HCT116 (cell line): ENCODE data around the gene GPR173. TPM values are rescaled to one million over a fixed set of nuclear protein-coding genes. Genes with fewer than 3 reads are reported as not detected.
A peak's percentile ranks its signal among the peaks of the same experiment; 100 is the strongest.

Experiments used
- ATAC-seq: fragments of 200-7000 bp; cut with Tn5 transposase; 2 replicates; pipeline ENCODE4 v1.9.1; 2020; ENCODE audit warnings: mild to moderate bottlenecking, moderate library complexity
- BruUV-seq: library from RNA; stranded (reverse); fragments of 400-500 nt; replicated peaks from 2 replicates; lab custom pipeline; 2021; lab: Mats Ljungman, UMichigan
- CTCF ChIA-PET: fragments of 300-600 bp; sonication (Branson Sonifier 250); formaldehyde crosslinking; loops from one replicate; lab custom pipeline; 2021; ENCODE audit warnings: antibody characterized with exemption; lab: Charles Lee
- POLR2A ChIA-PET: fragments of 300-600, 350-600 bp; sonication (Branson Sonifier 250); formaldehyde crosslinking; loops from one replicate; lab custom pipeline; 2021; ENCODE audit warnings: antibody characterized with exemption; lab: Charles Lee
- RAD21 ChIA-PET, 2 experiments: fragments of 300-600 bp; sonication (Branson Sonifier 250); formaldehyde crosslinking; loops; one replicate each; lab custom pipeline; 2023; ENCODE audit warnings: low total read pairs in 2 of 2; ENCODE audit not compliant: uncharacterized antibody in 2 of 2, unreplicated experiment in 2 of 2, low non-redundant PET in 1 of 2; lab: Charles Lee
- DNase-seq: peaks from one replicate; pipeline ENCODE4 v3.0.0-alpha.2; 2010; ENCODE audit warnings: low read depth, low spot score
- H2AFZ ChIP-seq: fragments of 200-600 bp; shearing (Covaris generic), sonication (generic); 2 replicates; pipeline ENCODE4 v1.6.1; 2017; ENCODE audit warnings: low read depth, mixed run types, mixed read lengths, antibody characterized with exemption, low read length; ENCODE audit not compliant: poor library complexity, severe bottlenecking
- H3K27ac ChIP-seq: 2 replicates; pipeline ENCODE4 v1.5.1; 2012; ENCODE audit warnings: low read depth, low read length
- H3K27me3 ChIP-seq: fragments of 200-600 bp; sonication (generic); 2 replicates; pipeline ENCODE4 v1.6.1; 2016; ENCODE audit warnings: mixed run types, low read length, mixed read lengths; ENCODE audit not compliant: insufficient read depth
- H3K36me3 ChIP-seq, 2 experiments: fragments of 200-500 bp in 1 of 2; fragments of 200-600 bp in 1 of 2; sonication (Bioruptor generic) in 1 of 2; sonication (generic) in 1 of 2; 2 replicates each; pipeline versions ENCODE4 v1.5.1 to v1.6.1; 2014 to 2016; ENCODE audit warnings: low read length in 2 of 2, inconsistent platforms in 1 of 2, mixed read lengths in 1 of 2, mixed run types in 1 of 2; ENCODE audit not compliant: insufficient read depth in 2 of 2, control insufficient read depth in 1 of 2
- H3K4me1 ChIP-seq, 2 experiments: fragments of 200-600 bp in 1 of 2; sonication (generic) in 1 of 2; 2 replicates each; pipeline versions ENCODE4 v1.5.1 to v1.6.1; 2012 to 2017; ENCODE audit warnings: low read length in 2 of 2, inconsistent platforms in 1 of 2, mild to moderate bottlenecking in 1 of 2, mixed read lengths in 1 of 2, mixed run types in 1 of 2, moderate library complexity in 1 of 2; ENCODE audit not compliant: insufficient read depth in 2 of 2, control insufficient read depth in 1 of 2
- H3K4me2 ChIP-seq: fragments of 200-600 bp; sonication (generic); 2 replicates; pipeline ENCODE4 v1.6.1; 2017; ENCODE audit warnings: mixed run types, low read length, mixed read lengths
- H3K4me3 ChIP-seq, 2 experiments: fragments of 200-600 bp in 1 of 2; sonication (generic) in 1 of 2; replicated peaks in 1 of 2; 2 replicates each; pipeline ENCODE4 v1.5.1; 2011 to 2016; ENCODE audit warnings: low read length in 2 of 2, control low read depth in 1 of 2, low read depth in 1 of 2, mild to moderate bottlenecking in 1 of 2, mixed read lengths in 1 of 2, mixed run types in 1 of 2
- H3K79me2 ChIP-seq: fragments of 200-600 bp; sonication (generic); 2 replicates; pipeline ENCODE4 v1.6.1; 2017; ENCODE audit warnings: mild to moderate bottlenecking, mixed run types, low read length, moderate library complexity, mixed read lengths; ENCODE audit not compliant: insufficient read depth
- H3K9ac ChIP-seq: fragments of 200-600 bp; sonication (generic); 2 replicates; pipeline ENCODE4 v1.6.1; 2016; ENCODE audit warnings: low read length, mixed read lengths
- H3K9me2 ChIP-seq: fragments of 200-600 bp; sonication (generic), shearing (Covaris generic); 2 replicates; pipeline ENCODE4 v1.6.1; 2017; ENCODE audit warnings: mixed run types, mild to moderate bottlenecking, moderate library complexity; ENCODE audit not compliant: insufficient read depth
- H3K9me3 ChIP-seq, 2 experiments: fragments of 200-500 bp in 1 of 2; fragments of 200-600 bp in 1 of 2; sonication (Bioruptor generic) in 1 of 2; sonication (generic) in 1 of 2; 2 replicates each; pipeline ENCODE4 v1.6.1; 2014 to 2017; ENCODE audit warnings: low read length in 2 of 2, mixed read lengths in 2 of 2, inconsistent platforms in 1 of 2, low read depth in 1 of 2, mild to moderate bottlenecking in 1 of 2, mixed run types in 1 of 2, moderate library complexity in 1 of 2; ENCODE audit not compliant: control insufficient read depth in 1 of 2, insufficient read depth in 1 of 2
- H4K20me1 ChIP-seq: fragments of 200-600 bp; sonication (generic), shearing (Covaris generic); 2 replicates; pipeline ENCODE4 v1.6.1; 2017; ENCODE audit warnings: mixed run types, mild to moderate bottlenecking, moderate library complexity; ENCODE audit not compliant: insufficient read depth
- CEBPB ChIP-seq: IDR thresholded peaks from 2 replicates; pipeline ENCODE4 v1.6.1; 2012; ENCODE audit warnings: low read depth
- EGR1 ChIP-seq: IDR thresholded peaks from 2 replicates; pipeline ENCODE4 v1.6.1; 2012; ENCODE audit warnings: low read depth
- ELF1 ChIP-seq: IDR thresholded peaks from 2 replicates; pipeline ENCODE4 v1.6.1; 2012; ENCODE audit warnings: low read depth, borderline replicate concordance
- FOSL1 ChIP-seq: IDR thresholded peaks from 2 replicates; pipeline ENCODE4 v1.6.1; 2012; ENCODE audit warnings: low read depth
- JUND ChIP-seq: IDR thresholded peaks from 2 replicates; pipeline ENCODE4 v1.6.1; 2012
- POLR2A ChIP-seq: IDR thresholded peaks from 2 replicates; pipeline ENCODE4 v1.7.0; 2011; ENCODE audit warnings: borderline replicate concordance; ENCODE audit not compliant: insufficient read depth, insufficient read length; ENCODE audit errors: extremely low read depth
- RAD21 ChIP-seq: IDR thresholded peaks from 2 replicates; pipeline ENCODE4 v1.6.1; 2012; ENCODE audit warnings: low read depth, mild to moderate bottlenecking
- SP1 ChIP-seq: IDR thresholded peaks from 2 replicates; pipeline ENCODE4 v1.6.1; 2012; ENCODE audit warnings: low read depth
- SRF ChIP-seq: IDR thresholded peaks from 2 replicates; pipeline ENCODE4 v1.6.1; 2012; ENCODE audit warnings: low read depth
- TCF7L2 ChIP-seq: IDR thresholded peaks from 2 replicates; pipeline ENCODE4 v1.7.0; 2011; ENCODE audit warnings: borderline replicate concordance, inconsistent platforms; ENCODE audit not compliant: insufficient read depth, insufficient read length; ENCODE audit errors: extremely low read depth
- YY1 ChIP-seq: IDR thresholded peaks from 2 replicates; pipeline ENCODE4 v1.6.1; 2011; ENCODE audit warnings: low read length, low read depth, moderate library complexity, mild to moderate bottlenecking; ENCODE audit not compliant: insufficient replicate concordance; ENCODE audit errors: extremely low read depth
- ZNF274 ChIP-seq: fragments of 200-500 bp; sonication (Bioruptor generic); IDR thresholded peaks from 2 replicates; pipeline ENCODE4 v1.6.1; 2014; ENCODE audit warnings: mild to moderate bottlenecking, low read depth, low read length, inconsistent platforms
- intact Hi-C: fragments of 100-400 bp; cut with micrococcal nuclease; formaldehyde crosslinking; loops from 2 replicates; pipeline ENCODE4 v1.10.0; 2022
- total RNA-seq: library from RNA; stranded (reverse); gene quantifications from one replicate; pipeline ENCODE4 v1.2.1, GENCODE V29; 2021; ENCODE audit not compliant: unreplicated experiment
- TF ChIP-seq, protein P1 (sequence below), 3 experiments: fragments of 200-600 bp in 1 of 3; sonication (generic) in 1 of 3; IDR thresholded peaks in 2 of 3; conservative IDR thresholded peaks in 1 of 3; 2 replicates each; pipeline ENCODE4 v1.5.1; 2012 to 2017; ENCODE audit warnings: low read depth in 2 of 3, low read length in 2 of 3, antibody characterized with exemption in 1 of 3, borderline replicate concordance in 1 of 3, control low read depth in 1 of 3, mild to moderate bottlenecking in 1 of 3, mixed read lengths in 1 of 3, mixed run types in 1 of 3, moderate library complexity in 1 of 3; ENCODE audit not compliant: insufficient read depth in 1 of 3

The GPR173 gene
- total RNA-seq, 1 experiment from 2014 or later = 3.4 TPM

DNA sequence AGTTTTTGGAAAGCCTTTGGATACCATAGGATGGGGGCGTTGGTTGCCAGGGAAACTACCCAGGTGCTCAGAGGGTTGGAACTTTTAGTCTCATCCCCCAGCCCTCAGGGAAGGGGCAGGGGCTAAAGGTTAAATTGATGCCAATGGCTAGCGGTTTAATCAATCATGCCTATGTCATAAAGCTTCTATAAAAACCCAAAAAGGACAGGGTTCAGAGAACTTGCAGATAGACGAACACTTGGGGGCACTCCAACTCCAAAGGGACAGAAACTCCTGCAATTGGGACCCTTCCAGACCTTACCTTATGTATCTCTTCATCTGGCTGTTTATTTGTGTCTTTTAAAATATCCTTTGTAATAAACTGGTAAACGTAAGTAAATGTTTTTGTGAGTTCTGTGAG is 30.0 kb upstream of the GPR173 start:
- Histone ChIP-seq H4K20me1 (no peaks in the 10 kb centered on the region), H3K27me3 (no peaks in the 10 kb centered on the region), H3K27ac (no peak overlapping the region), H3K79me2 (no peaks in the 10 kb centered on the region), H3K9me2 (no peaks in the 10 kb centered on the region), H3K4me2 (no peak overlapping the region), H3K9ac (no peak overlapping the region), H3K9me3 (no peaks in the 10 kb centered on the region), H3K4me3 (no peak overlapping the region), H3K4me1 (no peaks in the 10 kb centered on the region), H3K36me3 (no peaks in the 10 kb centered on the region), H2AFZ (no peak overlapping the region)
- ATAC-seq = peak; percentile 42; the same call in 1 of the 2 replicates
- TF ChIP-seq RAD21 (peak; percentile 50), SP1 (no peak), ZNF274 (no peak), YY1 (no peak)
- TF ChIP-seq, protein P1, sequence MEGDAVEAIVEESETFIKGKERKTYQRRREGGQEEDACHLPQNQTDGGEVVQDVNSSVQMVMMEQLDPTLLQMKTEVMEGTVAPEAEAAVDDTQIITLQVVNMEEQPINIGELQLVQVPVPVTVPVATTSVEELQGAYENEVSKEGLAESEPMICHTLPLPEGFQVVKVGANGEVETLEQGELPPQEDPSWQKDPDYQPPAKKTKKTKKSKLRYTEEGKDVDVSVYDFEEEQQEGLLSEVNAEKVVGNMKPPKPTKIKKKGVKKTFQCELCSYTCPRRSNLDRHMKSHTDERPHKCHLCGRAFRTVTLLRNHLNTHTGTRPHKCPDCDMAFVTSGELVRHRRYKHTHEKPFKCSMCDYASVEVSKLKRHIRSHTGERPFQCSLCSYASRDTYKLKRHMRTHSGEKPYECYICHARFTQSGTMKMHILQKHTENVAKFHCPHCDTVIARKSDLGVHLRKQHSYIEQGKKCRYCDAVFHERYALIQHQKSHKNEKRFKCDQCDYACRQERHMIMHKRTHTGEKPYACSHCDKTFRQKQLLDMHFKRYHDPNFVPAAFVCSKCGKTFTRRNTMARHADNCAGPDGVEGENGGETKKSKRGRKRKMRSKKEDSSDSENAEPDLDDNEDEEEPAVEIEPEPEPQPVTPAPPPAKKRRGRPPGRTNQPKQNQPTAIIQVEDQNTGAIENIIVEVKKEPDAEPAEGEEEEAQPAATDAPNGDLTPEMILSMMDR (IDR thresholded peaks at IDR 0.05 in 2 of 3, conservative IDR thresholded peaks at IDR 0.05 in 1 of 3; ENCODE audit: borderline replicate concordance in 1 of 3, insufficient read depth in 1 of 3, low read depth in 2 of 3, low read length in 2 of 3) = peak; percentile 15 to 25 (median 16); a peak in 1 of 6 replicates
- no TSS peak for BruUV-seq
- ChIA-PET CTCF (no interaction called here), RAD21 (no interaction called here), POLR2A (no interaction called here)
- intact Hi-C loops = no loop called here
- no peak for DNase-seq

DNA sequence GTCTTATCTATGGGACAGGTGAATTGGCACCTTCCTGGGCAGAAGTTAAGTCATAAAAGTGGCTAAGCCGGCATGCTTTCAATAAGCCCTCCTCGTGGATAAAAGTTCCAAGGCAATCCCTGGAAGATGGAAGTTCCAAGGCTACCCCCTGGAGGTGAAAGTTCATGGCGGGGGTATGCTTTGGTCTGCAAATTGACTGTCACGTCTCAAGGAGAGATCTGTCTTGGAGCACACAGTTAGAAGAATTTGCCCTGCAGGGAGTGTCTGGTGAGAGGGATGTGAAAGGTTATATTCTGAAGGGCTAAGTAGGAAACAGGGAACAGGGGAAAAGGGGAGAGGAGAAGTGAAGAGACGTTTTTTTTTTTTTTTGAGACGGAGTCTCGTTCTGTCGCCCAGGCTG is 26.2 kb upstream of the GPR173 start:
- H3K27ac ChIP-seq = no peak overlapping the region
- no peak overlapping the region for H3K4me2 ChIP-seq
- no peak for ATAC-seq
- ChIA-PET RAD21 (no interaction called here), POLR2A (no interaction called here), CTCF (no interaction called here)
- no peaks in the 10 kb centered on the region for H3K9me3 ChIP-seq
- DNase-seq = no peak
- H3K79me2 ChIP-seq = no peaks in the 10 kb centered on the region
- H3K4me3 ChIP-seq = no peak overlapping the region
- no peak overlapping the region for H3K9ac ChIP-seq
- H2AFZ ChIP-seq = no peak overlapping the region
- H3K9me2 ChIP-seq = no peaks in the 10 kb centered on the region
- no TSS peak for BruUV-seq
- H3K36me3 ChIP-seq = no peaks in the 10 kb centered on the region
- H4K20me1 ChIP-seq = no peaks in the 10 kb centered on the region
- no peaks in the 10 kb centered on the region for H3K4me1 ChIP-seq
- H3K27me3 ChIP-seq = no peaks in the 10 kb centered on the region
- intact Hi-C loops = no loop called here
- TF ChIP-seq ELF1 (no peak), RAD21 (no peak), SRF (no peak), POLR2A (no peak), ZNF274 (no peak), EGR1 (no peak), SP1 (no peak), FOSL1 (no peak), JUND (no peak), CEBPB (no peak), YY1 (no peak), TCF7L2 (no peak)
- TF ChIP-seq, protein P1 (IDR thresholded peaks at IDR 0.05 in 2 of 3, conservative IDR thresholded peaks at IDR 0.05 in 1 of 3; ENCODE audit: borderline replicate concordance in 1 of 3, insufficient read depth in 1 of 3, low read depth in 2 of 3, low read length in 2 of 3) = no peak
